Measurements from ENCODE around the gene KHDRBS2.

KHDRBS2 gene
- long read RNA-seq, partial matches to known transcripts: 0 of 1 reads
- long read RNA-seq, other reads (novel, unspliced or antisense): 1 of 1 reads

DNA sequence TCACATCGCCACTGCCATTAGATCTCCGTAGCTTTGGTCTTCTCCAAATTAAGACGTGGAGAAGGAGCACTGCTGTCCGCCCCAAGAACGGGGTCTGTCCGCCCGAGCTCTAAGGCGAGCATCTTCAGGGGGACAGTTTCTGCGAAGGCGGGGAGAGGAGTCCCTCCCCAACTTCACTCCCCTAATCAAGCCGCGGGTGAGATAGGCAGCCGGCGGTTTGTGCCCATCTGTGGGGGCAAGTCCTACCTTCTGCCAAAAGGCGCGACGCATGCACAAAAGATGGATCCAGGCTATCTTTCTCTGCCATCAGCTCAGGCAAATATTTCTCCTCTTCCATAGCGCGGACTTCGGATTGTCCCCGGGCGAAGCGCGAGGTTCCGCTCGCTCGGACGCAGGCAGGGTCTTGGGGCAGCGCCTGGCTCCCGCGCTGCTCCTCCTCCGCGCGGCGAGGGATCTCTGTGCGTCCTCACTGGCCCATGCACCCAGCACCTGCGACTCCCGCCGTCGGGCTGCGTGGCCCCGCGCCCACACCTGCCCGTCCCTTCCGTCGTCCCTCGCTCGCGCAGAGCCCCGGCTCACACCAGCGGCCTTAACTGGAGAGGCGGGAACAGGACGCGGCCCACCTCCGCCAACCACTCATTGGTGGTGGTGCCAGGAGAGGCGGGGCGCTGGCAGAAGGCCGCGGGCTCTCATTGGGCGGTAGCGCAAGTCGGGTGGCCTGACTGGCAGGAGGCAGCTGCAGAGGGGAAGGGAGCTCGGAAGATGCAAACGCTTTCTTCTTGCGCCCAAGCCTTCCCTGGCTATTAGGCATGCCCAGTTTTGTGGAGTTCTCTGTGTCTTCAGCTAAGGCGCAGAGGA lies at the start of gene KHDRBS2:
Gene KHDRBS2 (minus strand): TSS at position 614 of the 858 bp plus-strand sequence.
- TF ChIP-seq SPI1 (IDR thresholded peaks at IDR 0.05; ENCODE audit: borderline replicate concordance, low read depth) (no peak), GABPA (IDR thresholded peaks at IDR 0.05; ENCODE audit: low read depth) (no peak), POLR2AphosphoS5 (IDR thresholded peaks at IDR 0.05; ENCODE audit: low read depth) (no peak)
- TF ChIP-seq, protein P1, sequence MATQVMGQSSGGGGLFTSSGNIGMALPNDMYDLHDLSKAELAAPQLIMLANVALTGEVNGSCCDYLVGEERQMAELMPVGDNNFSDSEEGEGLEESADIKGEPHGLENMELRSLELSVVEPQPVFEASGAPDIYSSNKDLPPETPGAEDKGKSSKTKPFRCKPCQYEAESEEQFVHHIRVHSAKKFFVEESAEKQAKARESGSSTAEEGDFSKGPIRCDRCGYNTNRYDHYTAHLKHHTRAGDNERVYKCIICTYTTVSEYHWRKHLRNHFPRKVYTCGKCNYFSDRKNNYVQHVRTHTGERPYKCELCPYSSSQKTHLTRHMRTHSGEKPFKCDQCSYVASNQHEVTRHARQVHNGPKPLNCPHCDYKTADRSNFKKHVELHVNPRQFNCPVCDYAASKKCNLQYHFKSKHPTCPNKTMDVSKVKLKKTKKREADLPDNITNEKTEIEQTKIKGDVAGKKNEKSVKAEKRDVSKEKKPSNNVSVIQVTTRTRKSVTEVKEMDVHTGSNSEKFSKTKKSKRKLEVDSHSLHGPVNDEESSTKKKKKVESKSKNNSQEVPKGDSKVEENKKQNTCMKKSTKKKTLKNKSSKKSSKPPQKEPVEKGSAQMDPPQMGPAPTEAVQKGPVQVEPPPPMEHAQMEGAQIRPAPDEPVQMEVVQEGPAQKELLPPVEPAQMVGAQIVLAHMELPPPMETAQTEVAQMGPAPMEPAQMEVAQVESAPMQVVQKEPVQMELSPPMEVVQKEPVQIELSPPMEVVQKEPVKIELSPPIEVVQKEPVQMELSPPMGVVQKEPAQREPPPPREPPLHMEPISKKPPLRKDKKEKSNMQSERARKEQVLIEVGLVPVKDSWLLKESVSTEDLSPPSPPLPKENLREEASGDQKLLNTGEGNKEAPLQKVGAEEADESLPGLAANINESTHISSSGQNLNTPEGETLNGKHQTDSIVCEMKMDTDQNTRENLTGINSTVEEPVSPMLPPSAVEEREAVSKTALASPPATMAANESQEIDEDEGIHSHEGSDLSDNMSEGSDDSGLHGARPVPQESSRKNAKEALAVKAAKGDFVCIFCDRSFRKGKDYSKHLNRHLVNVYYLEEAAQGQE (IDR thresholded peaks at IDR 0.05; ENCODE audit: insufficient replicate concordance, low read depth): no peak
- H3K27me3 ChIP-seq (ENCODE audit: insufficient read depth, poor library complexity, severe bottlenecking): peaks cover 20% of the 10 kb centered on the region
- H3K4me3 ChIP-seq (replicated peaks; ENCODE audit: insufficient read depth, low read length): no peak within 1 kb of the TSS
- DNase-seq (ENCODE audit: low read depth in 1 of 2, low spot score in 1 of 2): peak in 1 of 2 experiments; percentile 31
- no peak within 1 kb of the TSS for H3K27ac ChIP-seq (replicated peaks)

DNA sequence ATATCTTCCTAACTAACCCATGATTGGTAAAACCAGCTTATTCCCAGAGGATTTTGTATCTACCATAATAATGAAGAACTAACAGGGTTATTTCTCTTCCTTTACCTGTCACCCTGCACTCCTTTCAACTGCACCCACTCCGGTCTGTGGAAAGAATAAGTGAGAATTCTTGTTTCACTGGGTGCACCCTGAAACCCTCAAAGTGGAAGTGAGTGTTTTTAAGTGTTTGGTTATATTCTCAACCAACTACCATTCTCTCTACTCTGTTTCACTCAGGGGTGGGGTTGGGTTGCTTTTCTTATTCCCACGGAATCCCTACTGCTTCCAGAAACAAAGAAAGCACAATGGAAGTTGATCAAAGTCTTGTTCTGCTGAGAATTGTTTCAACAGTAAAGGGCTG lies 42.6 kb upstream of the KHDRBS2 start:
- TF ChIP-seq POLR2AphosphoS5 (IDR thresholded peaks at IDR 0.05; ENCODE audit: low read depth): no peak
- TF ChIP-seq, protein P2, sequence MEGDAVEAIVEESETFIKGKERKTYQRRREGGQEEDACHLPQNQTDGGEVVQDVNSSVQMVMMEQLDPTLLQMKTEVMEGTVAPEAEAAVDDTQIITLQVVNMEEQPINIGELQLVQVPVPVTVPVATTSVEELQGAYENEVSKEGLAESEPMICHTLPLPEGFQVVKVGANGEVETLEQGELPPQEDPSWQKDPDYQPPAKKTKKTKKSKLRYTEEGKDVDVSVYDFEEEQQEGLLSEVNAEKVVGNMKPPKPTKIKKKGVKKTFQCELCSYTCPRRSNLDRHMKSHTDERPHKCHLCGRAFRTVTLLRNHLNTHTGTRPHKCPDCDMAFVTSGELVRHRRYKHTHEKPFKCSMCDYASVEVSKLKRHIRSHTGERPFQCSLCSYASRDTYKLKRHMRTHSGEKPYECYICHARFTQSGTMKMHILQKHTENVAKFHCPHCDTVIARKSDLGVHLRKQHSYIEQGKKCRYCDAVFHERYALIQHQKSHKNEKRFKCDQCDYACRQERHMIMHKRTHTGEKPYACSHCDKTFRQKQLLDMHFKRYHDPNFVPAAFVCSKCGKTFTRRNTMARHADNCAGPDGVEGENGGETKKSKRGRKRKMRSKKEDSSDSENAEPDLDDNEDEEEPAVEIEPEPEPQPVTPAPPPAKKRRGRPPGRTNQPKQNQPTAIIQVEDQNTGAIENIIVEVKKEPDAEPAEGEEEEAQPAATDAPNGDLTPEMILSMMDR (IDR thresholded peaks at IDR 0.05; ENCODE audit: insufficient read depth, low read length): no peak
- TF ChIP-seq, protein P1 (IDR thresholded peaks at IDR 0.05; ENCODE audit: insufficient replicate concordance, low read depth): no peak
- TF ChIP-seq SPI1 (IDR thresholded peaks at IDR 0.05; ENCODE audit: borderline replicate concordance, low read depth): no peak
- no peak for TF ChIP-seq GABPA (IDR thresholded peaks at IDR 0.05; ENCODE audit: low read depth)
- Histone ChIP-seq H3K27ac (replicated peaks) (no peak overlapping the region), H3K4me3 (replicated peaks; ENCODE audit: insufficient read depth, low read length) (no peak overlapping the region), H3K27me3 (ENCODE audit: insufficient read depth, poor library complexity, severe bottlenecking) (no peaks in the 10 kb centered on the region)
- DNase-seq (ENCODE audit: low read depth in 1 of 2, low spot score in 1 of 2): no peak

DNA sequence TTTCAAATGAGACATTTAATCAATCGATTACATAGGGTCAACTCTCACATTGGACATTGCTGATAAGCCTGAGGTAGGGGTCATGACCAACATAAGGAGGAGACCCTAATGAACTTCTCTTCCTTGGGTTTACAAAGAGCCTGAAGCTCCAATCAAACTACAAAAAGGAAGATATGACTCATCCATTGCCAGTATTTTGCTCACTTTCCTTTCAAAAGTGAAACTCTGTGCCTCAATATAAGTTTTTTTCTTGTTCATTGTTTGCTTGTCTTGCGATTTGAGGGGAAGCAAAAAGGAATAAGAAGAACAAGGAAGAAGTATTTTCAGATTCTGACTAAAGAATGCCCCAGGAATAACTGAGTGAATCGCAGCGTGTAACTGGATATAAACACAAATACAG lies 38.8 kb upstream of the KHDRBS2 start:
- TF ChIP-seq POLR2AphosphoS5 (IDR thresholded peaks at IDR 0.05; ENCODE audit: low read depth): no peak
- TF ChIP-seq GABPA (IDR thresholded peaks at IDR 0.05; ENCODE audit: low read depth): no peak
- no peak for TF ChIP-seq SPI1 (IDR thresholded peaks at IDR 0.05; ENCODE audit: borderline replicate concordance, low read depth)
- TF ChIP-seq, protein P1 (IDR thresholded peaks at IDR 0.05; ENCODE audit: insufficient replicate concordance, low read depth): no peak
- TF ChIP-seq, protein P2 (IDR thresholded peaks at IDR 0.05; ENCODE audit: insufficient read depth, low read length): no peak
- H3K4me3 ChIP-seq (replicated peaks; ENCODE audit: insufficient read depth, low read length): no peak overlapping the region
- DNase-seq (ENCODE audit: low read depth in 1 of 2, low spot score in 1 of 2): no peak
- no peak overlapping the region for H3K27ac ChIP-seq (replicated peaks)
- no peaks in the 10 kb centered on the region for H3K27me3 ChIP-seq (ENCODE audit: insufficient read depth, poor library complexity, severe bottlenecking)
